HG03066 (cell line): ENCODE data around the gene RUNX1.
"Not testable (repeated sequence)": the region's sequence is repeated elsewhere in the genome, so short reads cannot be mapped to it uniquely, and the experiment has no call there.

Experiments used
- ATAC-seq: cut with Tn5 transposase; IDR thresholded peaks from one replicate; pipeline ENCODE4 v1.9.1; 2021; ENCODE audit warnings: low read depth; ENCODE audit not compliant: unreplicated experiment

Gene RUNX1

GRCh38 chr21:34996304-34997101, 52.6 kb downstream of the RUNX1 start:
- ATAC-seq: no peak

- ATAC-seq: no peak
Observed at GRCh38 chr21:34995979-34996303, 53.2 kb downstream of the RUNX1 start.

DNA sequence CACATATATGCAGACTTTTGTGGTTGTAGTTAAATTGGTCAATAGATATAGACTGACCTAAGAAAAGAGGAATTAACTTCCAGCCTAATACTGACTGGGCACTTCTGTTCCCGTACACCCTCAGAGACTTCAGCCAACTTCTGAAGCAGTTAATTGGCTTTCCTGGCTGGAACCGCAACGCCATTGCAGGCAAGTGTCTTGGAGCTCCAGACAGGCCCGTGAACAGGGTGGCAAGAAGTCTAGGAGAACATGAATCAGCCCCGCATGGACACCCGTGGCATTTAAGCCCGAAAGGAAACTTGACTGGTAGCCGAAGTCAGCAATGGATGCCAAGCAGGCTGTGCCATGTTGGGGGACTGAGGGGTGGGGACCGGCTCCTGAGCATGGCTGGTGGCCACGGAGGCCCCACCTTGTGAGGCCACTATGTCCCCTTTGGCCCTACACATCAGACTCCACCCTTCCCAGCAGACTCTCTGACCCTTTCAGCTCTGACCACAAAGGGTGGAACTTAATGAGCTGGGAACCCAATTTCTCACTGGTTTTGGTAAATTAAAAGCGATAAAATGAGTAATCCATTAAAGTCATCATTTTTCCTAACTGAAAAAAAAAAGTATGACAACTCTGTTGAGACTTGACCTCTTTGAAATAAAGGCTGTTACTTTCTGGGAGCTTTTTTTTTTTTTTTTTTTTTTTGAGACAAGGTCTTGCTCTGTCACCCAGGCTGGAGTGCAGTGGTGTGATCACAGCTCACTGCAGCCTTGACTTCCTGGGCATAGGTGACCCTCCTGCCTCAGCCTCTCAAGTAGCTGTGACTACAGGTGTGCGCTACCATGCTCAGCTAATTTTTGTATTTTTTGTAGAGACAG, 54.1 kb downstream of the RUNX1 start:
- no peak for ATAC-seq

DNA sequence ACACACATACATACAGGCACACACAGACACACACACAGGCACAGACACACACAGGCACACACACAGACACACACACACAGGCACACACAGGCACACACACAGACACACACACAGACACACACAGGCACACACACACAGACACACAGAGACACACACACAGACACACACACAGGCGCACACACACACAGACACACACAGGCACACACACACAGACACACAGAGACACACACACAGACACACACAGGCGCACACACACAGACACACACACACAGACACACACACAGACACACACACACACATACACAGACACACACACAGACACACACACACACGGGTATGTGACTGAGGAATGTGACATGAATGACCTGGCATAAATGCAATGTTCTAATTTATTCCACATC, 55.6 kb downstream of the RUNX1 start:
- not testable (repeated sequence) for ATAC-seq

DNA sequence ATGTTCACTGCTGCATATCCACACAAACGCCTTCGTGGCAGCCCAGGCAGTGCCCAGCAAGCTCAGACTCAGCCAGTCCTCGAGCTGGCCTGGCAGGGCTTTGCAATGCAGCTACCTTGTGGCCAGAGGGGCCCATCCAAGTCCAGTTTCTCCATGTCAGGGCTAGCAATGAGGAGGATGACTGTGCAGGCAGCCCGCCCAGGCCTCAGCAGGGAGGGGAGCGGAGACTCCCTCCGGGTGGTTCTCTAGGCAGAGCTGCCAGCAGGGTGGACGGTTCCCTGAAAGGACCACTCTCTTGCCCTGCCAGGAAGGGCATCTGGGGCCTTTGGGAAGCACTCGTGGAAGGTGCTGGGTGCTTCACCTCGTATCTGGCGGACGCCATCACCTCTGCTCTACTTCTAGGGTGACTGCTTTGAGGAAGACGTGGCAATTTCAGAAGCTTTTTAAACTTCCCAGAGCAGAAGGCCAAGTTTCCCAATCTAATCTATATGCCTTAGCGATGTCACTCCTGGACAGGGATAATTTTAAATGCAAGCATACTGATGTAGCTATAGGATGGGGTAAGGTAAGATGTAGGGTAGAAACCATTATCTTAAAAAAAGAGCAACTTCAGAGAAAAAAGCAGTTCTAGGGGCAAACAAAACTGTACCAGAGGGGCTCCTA, 56.2 kb downstream of the RUNX1 start:
- ATAC-seq: no peak

DNA sequence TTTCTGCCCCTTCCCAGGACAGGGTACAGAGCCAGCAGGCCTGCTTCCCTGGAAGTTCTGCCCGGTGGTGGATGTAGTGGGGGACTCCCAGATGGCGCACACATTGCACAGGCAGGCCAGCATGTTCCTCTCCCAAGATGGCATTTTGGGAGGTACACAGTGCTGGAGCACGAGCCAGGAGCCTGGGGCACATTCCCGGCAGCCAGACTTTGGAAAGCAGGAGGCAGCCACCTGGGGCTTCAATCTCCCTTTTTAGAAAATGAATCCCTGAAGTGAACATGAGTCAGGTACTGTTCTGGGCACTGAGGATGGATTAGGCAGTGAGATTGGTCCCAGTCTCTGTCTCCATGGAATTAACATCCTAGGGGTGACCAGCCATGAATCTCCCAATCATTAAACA, 56.9 kb downstream of the RUNX1 start:
- ATAC-seq: no peak

- no peak for ATAC-seq
Observed at GRCh38 chr21:34991366-34991957, 57.6 kb downstream of the RUNX1 start.

- ATAC-seq: no peak
Observed at GRCh38 chr21:34990842-34991241, 58.3 kb downstream of the RUNX1 start.

GRCh38 chr21:34989337-34990151, 59.6 kb downstream of the RUNX1 start:
- peak; percentile 38 for ATAC-seq

- ATAC-seq: no peak
Observed at GRCh38 chr21:34988625-34989024, 60.5 kb downstream of the RUNX1 start.

DNA sequence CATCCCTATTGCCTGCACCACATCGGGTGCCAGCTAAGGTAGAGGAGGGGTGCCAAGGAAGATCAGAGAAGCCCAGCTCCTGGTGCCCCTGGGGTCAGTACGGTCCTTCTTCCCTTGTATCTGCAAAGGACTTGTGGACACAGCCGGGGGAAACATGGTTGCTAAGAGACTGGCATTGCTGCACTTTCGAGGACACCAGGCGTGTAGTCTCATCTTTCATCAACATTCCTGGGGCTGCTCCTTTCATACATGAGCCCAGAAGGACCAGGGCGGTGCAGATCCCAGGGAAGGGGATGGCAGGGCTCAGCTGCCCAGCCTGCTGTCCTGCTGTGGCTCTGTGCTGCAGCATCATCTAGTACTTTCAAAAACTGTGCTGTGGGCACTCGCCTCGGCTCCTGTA, 61.0 kb downstream of the RUNX1 start:
- no peak for ATAC-seq

GRCh38 chr21:34987501-34988072, 61.5 kb downstream of the RUNX1 start:
- ATAC-seq: peak; percentile 9

DNA sequence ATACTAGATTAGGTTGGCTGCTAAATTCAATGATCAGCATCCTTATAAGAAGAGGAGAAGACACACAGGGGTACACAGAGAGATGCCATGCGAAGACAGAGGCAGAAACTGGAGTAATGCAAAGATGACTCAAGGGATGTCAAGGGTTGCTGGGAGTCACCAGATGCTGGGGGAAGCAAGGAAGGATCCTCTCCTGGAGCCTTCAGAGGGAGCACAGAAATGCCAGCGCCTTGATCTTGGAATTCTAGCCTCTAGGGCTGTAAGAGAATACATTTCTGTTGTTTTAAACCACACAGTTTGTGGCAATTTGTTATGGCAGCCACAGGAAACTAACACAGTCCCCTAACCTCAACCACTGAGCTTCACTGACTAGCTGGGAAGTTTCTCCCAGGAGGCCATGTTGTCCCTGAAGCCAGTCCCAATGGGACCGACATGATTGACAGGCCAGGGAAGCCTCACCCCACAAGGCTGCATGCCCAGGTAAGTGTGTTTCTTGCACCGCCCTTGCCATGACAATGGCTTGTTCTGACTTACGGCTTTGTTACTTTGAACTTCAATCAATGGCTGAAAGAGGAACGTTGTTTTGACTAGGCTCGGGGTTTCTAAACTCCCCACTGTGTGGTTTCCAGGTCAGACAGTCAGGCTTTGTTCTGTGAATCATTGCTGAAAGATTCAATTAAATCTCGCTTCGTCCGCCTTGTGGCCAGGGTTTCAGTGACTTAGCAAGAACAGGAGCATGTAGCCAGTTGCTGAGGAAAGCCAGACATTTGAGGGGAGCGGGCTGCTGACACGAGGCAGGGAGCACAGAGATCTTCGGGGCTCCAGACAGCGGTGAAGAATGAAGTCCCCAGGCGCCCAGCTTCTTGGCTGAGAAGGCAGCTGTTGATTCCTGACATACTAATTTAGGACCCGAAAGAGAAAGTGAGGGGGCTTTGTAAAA, 62.3 kb downstream of the RUNX1 start:
- ATAC-seq: peak; percentile 61

- ATAC-seq: no peak
Observed at GRCh38 chr21:34984356-34985058, 64.6 kb downstream of the RUNX1 start.

DNA sequence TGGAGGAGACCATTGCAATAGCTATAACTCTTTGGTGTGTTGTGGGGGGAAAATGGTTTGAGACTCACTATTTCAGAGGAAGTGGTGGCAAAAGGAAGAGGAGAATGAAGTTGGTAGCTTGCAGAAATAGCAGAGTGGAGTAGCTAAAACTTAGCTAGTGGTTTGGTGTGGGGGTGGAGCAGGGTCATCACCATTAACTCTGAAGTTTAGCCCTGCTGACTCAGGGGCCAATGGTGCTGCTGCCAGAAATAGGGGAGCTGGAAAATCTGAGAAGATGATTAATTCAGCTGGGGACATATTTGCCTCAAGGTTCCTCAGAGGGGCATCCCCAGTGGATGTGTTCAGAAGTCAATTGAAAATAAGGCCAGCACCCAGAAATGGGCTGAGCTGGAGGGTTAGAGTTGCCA, 65.4 kb downstream of the RUNX1 start:
- ATAC-seq: no peak

GRCh38 chr21:34981791-34982190, 67.3 kb downstream of the RUNX1 start:
- no peak for ATAC-seq

DNA sequence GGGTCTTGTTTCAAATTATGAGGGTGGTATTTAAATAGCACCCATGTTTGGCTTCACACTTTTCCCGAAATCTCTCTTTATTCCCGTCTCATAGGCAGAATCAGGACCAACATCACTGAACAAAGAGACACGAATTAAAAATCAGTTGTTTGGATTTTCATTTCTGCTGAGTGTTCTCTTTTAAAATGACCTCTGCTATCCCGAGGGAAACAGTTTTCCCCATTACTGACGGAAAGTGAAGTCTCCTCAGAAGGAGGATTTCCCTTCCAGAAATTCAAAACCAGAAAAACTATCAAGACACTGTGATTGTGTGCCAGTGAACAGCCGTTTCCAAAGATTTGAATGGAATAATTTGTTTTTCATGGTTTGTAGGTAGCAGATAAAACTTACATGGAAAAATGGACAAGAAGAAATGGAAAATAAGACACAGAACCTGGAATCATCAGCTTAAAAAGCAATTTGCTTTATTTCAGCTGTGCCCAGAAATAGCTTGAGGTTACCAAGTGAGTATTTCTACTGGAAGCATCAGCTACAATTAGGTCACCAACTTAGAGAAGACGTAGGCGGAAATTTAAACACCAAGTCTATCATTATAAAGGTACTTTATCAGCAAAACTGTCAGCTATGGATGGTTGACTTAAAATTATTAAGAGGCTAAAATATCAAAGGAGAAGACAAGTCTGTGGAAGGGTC, 68.5 kb downstream of the RUNX1 start:
- ATAC-seq: no peak

DNA sequence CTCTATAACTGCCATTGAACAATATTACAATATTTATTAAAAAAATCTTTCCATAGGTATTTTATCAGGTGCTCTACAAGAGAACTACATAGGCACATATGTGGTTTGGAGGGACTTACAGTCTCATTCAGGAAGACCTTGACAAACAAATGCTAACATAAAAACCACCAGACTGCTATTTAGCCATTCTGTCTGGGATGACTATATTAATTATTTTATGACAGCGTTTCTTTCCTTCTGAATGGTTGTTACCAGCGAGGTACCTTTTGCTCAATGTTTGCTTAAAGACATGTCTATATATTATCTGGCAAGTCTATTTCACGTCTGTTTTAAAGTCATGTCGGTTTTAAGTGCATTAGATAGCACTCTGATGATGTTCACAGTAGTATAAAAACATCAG, 69.7 kb downstream of the RUNX1 start:
- ATAC-seq: no peak
